SK-N-MC (cell line): ENCODE results near the gene TBC1D22A.

Experiments
- EZH2 ChIP-seq: fragments of 200-600 bp; sonication (generic); IDR thresholded peaks from one replicate; pipeline ENCODE4 v1.6.1; 2017; ENCODE audit warnings: antibody characterized with exemption
- FOXP2 ChIP-seq: optimal IDR thresholded peaks from 2 replicates; pipeline ENCODE3; 2011; ENCODE audit warnings: mild to moderate bottlenecking, moderate library complexity; ENCODE audit not compliant: insufficient read depth; ENCODE audit errors: extremely low read length, control extremely low read depth
- POLR2AphosphoS5 ChIP-seq: IDR thresholded peaks from 2 replicates; pipeline ENCODE4 v1.6.1; 2012; ENCODE audit warnings: mild to moderate bottlenecking, low read depth, low read length, borderline replicate concordance

DNA sequence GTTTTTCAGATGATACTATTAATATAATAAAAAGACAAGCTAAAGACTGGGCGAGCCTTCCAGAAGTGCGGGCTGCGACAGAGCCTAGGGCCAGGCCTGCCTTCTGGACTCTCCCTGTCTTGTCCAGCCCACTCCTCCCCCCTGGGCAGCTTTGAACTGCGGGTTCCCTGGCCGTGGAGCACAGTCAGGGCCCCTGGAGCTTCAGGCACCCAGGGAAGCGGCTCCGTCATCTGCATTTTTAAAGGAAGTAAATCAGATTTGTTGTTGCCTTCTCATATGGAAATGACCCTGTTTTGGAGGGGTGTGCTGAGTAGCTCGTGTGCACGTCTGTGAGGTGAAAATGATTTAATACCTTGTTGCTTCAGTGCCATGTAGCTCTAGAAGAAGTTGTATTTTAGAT lies 265.3 kb downstream of the TBC1D22A start:
- TF ChIP-seq POLR2AphosphoS5 (no peak), EZH2 (no peak), FOXP2 (no peak)
